Spleen (tissue), 7 donors: Measurements from ENCODE around the gene ST8SIA4.

Experiments
- CTCF ChIP-seq, 11 experiments: fragments of 200-600 bp in 7 of 11; fragments of 450-650 bp in 4 of 11; sonication (generic) in 4 of 11; IDR thresholded peaks in 8 of 11; conservative IDR thresholded peaks in 3 of 11; 1 replicate in 7 of 11; 2 replicates in 4 of 11; pipeline versions ENCODE4 v1.4.0 to v1.8.0; 2016 to 2021; ENCODE audit warnings: antibody characterized with exemption in 11 of 11, inconsistent platforms in 4 of 11, mild to moderate bottlenecking in 1 of 11
- POLR2AphosphoS5 ChIP-seq, 3 donors: sonication (generic); formaldehyde crosslinking; IDR thresholded peaks; one replicate each; pipeline ENCODE4 v1.5.1; 2017; ENCODE audit warnings: antibody characterized with exemption in 3 of 3
- donor health status: DM: no; HTN: no; CAD: no; lungs with moderate emphysema.
- donor health status: DM: no; HTN: no; CAD: no.
- donor health status: DM: no; HTN: no; CAD: no.

- TF ChIP-seq CTCF (IDR thresholded peaks at IDR 0.05 in 8 of 11, conservative IDR thresholded peaks at IDR 0.05 in 3 of 11) (peak in 1 of 11 experiments; percentile 16), POLR2AphosphoS5 (IDR thresholded peaks at IDR 0.05) (no peak)
Measured at GRCh38 chr5:100790170-100790665, 112.9 kb downstream of the ST8SIA4 start.
